Transverse colon (tissue), 4 donors: ENCODE measurements around the gene UEVLD.

ENCODE experiments used
- EP300 ChIP-seq: sonication (generic); formaldehyde crosslinking; IDR thresholded peaks from one replicate; pipeline ENCODE4 v1.6.1; 2017; ENCODE audit warnings: antibody characterized with exemption, low read depth
- POLR2A ChIP-seq: fragments of 450-650 bp; IDR thresholded peaks from one replicate; pipeline ENCODE4 v1.6.1; 2016; ENCODE audit warnings: antibody characterized with exemption, mild to moderate bottlenecking, moderate library complexity
- POLR2AphosphoS5 ChIP-seq, 3 donors: sonication (generic); formaldehyde crosslinking; IDR thresholded peaks; one replicate each; pipeline ENCODE4 v1.6.1; 2016; ENCODE audit warnings: antibody characterized with exemption in 3 of 3
- TF ChIP-seq, protein P1 (sequence below), 5 experiments: fragments of 200-600 bp in 3 of 5; fragments of 450-650 bp in 2 of 5; sonication (generic) in 3 of 5; IDR thresholded peaks; 1 replicate in 2 of 5; 2 replicates in 3 of 5; pipeline ENCODE4 v1.5.1; 2016 to 2017; ENCODE audit warnings: antibody characterized with exemption in 5 of 5, inconsistent platforms in 3 of 5, mild to moderate bottlenecking in 2 of 5, moderate library complexity in 1 of 5

DNA sequence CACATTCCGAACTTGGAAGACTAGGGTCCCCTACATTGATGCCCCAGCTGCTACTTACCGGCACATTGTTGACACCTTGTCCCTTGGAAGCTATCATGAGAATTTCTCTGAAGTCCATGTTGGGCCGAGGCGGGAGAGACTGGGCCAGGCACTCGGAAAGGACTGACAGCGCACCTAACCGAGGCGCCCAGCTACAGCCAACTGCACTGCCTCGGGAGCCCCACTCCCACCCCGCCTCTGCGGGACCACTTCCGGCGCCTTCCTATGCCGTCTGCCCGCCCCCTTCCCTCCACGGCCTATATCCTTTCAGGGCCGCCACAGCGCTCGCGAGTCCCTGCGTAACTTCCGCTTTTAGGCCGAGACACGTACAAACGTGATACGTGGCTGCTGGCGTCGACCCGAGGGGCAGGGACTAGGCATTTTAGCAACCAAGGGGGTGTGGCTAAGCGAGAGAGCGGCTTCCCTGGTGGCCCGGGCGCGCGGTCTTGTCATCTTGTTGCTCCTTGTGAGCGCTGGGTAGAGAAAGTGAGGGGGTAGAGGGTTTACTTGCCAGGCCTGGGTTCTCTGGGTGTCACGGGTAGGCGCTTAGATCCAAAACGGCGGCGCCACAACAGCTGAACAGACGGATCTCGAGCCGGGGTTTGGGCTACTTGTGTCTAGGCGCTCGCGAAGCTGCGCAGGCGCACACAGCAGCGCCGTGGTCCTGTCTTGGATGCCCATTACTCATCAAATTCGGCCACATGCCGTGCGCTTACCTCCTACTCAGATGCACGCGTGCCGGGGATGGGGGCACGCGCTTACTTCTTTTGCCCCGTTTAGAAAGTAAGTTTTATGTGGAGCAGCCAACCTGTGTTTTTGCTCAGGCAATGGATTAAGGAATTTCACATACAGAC is 45.9 kb upstream of the UEVLD start, which contains the start of gene SPTY2D1:
- TF ChIP-seq POLR2A, result peak; percentile 96
- TF ChIP-seq, protein P1, sequence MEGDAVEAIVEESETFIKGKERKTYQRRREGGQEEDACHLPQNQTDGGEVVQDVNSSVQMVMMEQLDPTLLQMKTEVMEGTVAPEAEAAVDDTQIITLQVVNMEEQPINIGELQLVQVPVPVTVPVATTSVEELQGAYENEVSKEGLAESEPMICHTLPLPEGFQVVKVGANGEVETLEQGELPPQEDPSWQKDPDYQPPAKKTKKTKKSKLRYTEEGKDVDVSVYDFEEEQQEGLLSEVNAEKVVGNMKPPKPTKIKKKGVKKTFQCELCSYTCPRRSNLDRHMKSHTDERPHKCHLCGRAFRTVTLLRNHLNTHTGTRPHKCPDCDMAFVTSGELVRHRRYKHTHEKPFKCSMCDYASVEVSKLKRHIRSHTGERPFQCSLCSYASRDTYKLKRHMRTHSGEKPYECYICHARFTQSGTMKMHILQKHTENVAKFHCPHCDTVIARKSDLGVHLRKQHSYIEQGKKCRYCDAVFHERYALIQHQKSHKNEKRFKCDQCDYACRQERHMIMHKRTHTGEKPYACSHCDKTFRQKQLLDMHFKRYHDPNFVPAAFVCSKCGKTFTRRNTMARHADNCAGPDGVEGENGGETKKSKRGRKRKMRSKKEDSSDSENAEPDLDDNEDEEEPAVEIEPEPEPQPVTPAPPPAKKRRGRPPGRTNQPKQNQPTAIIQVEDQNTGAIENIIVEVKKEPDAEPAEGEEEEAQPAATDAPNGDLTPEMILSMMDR (IDR thresholded peaks at IDR 0.05), result no peak
- no peak for TF ChIP-seq EP300
- TF ChIP-seq POLR2AphosphoS5 (IDR thresholded peaks at IDR 0.05), result peak; percentile 94 to 96 (median 94)
